Testis (tissue), 3 donors: ENCODE results near the gene REPIN1. TPM values are rescaled to one million over a fixed set of nuclear protein-coding genes. Genes with fewer than 3 reads are reported as not detected.

Experiments used
- DNase-seq: peaks from one replicate; pipeline ENCODE4 v3.0.0-alpha.2; 2019
- H3K27ac ChIP-seq, 2 donors: fragments of 200-600 bp; sonication (generic); one replicate each; pipeline ENCODE4 v1.5.1; 2019
- H3K27me3 ChIP-seq: fragments of 200-600 bp; sonication (generic); one replicate; pipeline ENCODE4 v1.5.1; 2019
- H3K36me3 ChIP-seq: fragments of 200-600 bp; sonication (generic); one replicate; pipeline ENCODE4 v1.5.1; 2017; ENCODE audit warnings: low read depth; ENCODE audit errors: missing control alignments
- H3K4me1 ChIP-seq: fragments of 200-600 bp; sonication (generic); one replicate; pipeline ENCODE4 v1.5.1; 2019
- H3K4me3 ChIP-seq, 2 donors: fragments of 200-600 bp; sonication (generic); one replicate each; pipeline ENCODE4 v1.5.1; 2017 to 2019
- H3K9me3 ChIP-seq: fragments of 200-600 bp; sonication (generic); one replicate; pipeline ENCODE4 v1.5.1; 2017
- POLR2A ChIP-seq: fragments of 450-650 bp; IDR thresholded peaks from one replicate; pipeline ENCODE4 v1.6.1; 2017; ENCODE audit warnings: antibody characterized with exemption, mild to moderate bottlenecking, moderate library complexity
- WGBS, 2 donors: methylation state at CpG; one replicate each; pipeline ENCODE4 v1.1.5; 2018; 5-methylcytosine and 5-hydroxymethylcytosine counted together
- intact Hi-C: fragments of 100-400 bp; cut with DNase I; formaldehyde crosslinking; loops from one replicate; pipeline ENCODE4 v1.15.1; 2023; ENCODE audit warnings: low total_unique reads
- polyA plus RNA-seq: library from polyadenylated mRNA; stranded (reverse); fragments of 350-450 nt; fragmentation: Illumina TruSeq; extraction: RNeasy Lipid Tissue Mini Kit (QIAGEN cat#74804); gene quantifications from one replicate; pipeline ENCODE4 v1.2.3, GENCODE V29; 2014; ENCODE audit warnings: low read depth, low replicate concordance; ENCODE audit not compliant: insufficient read depth
- total RNA-seq, 2 donors: library from RNA; depleted of rRNA; stranded (reverse); fragments of >200 nt; gene quantifications; one replicate each; pipeline ENCODE4 v1.2.3, GENCODE V29; 2016
- TF ChIP-seq, protein P1 (sequence below), 3 experiments: fragments of 450-650 bp in 2 of 3; fragments of 200-600 bp in 1 of 3; sonication (generic) in 1 of 3; IDR thresholded peaks; one replicate each; pipeline ENCODE4 v1.5.1; 2016 to 2019; ENCODE audit warnings: antibody characterized with exemption in 3 of 3, mild to moderate bottlenecking in 2 of 3, moderate library complexity in 1 of 3

REPIN1 gene
- total and polyA plus RNA-seq, 3 donors from 2014 or later: 45.4 to 73.9 (median 59.1) TPM

DNA sequence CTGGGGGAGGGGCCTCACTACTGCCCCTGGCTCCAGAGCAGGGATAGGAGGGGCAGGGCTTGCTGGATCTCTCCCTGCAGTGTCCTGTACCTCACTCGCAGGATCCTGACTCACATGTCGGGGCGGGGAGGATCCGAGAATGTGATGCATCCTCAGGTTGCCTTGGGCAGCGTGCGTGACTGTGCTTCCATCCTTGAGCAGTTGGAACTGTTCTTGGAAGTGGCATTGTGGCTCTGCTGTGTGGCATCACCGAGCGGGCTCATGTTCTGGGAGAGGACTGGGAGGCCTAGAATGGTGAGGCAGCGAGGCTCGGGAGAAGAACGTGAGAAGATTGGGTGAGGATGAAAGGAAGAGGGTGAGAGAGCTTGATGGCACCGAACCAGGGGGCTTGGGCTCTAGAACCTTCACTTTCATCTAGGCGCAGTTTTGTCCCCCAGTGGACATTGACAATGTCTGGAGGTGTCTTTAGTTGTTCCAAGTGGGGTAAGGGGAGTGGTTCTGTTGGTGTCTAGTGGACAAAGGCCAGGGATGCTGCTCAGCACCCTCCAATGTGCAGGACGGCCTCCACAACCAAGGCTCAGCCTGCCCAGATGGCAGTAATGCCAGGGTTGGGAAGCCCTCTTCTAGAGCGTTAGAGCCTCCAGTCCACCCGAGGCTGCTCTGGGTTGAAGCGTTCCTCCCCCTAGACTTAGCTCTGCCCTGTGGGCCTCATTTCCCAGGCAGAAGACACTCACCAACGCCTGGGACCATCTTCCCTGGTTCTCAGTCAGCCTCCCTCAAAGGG is 35.6 kb upstream of the REPIN1 start:
- WGBS, 2 donors: 94 to 96% methylated on average over 18 of the region's 18 CpGs
- intact Hi-C loops: no loop called here

GRCh38 chr7:150333659-150334058 is 35.0 kb upstream of the REPIN1 start:
- peaks cover 4% of the 10 kb centered on the region for H3K4me1 ChIP-seq
- H3K27me3 ChIP-seq: no peaks in the 10 kb centered on the region
- no peaks in the 10 kb centered on the region for H3K9me3 ChIP-seq
- TF ChIP-seq, protein P1, sequence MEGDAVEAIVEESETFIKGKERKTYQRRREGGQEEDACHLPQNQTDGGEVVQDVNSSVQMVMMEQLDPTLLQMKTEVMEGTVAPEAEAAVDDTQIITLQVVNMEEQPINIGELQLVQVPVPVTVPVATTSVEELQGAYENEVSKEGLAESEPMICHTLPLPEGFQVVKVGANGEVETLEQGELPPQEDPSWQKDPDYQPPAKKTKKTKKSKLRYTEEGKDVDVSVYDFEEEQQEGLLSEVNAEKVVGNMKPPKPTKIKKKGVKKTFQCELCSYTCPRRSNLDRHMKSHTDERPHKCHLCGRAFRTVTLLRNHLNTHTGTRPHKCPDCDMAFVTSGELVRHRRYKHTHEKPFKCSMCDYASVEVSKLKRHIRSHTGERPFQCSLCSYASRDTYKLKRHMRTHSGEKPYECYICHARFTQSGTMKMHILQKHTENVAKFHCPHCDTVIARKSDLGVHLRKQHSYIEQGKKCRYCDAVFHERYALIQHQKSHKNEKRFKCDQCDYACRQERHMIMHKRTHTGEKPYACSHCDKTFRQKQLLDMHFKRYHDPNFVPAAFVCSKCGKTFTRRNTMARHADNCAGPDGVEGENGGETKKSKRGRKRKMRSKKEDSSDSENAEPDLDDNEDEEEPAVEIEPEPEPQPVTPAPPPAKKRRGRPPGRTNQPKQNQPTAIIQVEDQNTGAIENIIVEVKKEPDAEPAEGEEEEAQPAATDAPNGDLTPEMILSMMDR (IDR thresholded peaks at IDR 0.05): no peak
- no peak for TF ChIP-seq POLR2A
- H3K4me3 ChIP-seq: no peak overlapping the region
- intact Hi-C loops: no loop called here
- H3K27ac ChIP-seq: no peak overlapping the region
- WGBS, 2 donors: 87 to 94% methylated on average over 5 to 10 of the region's 10 CpGs
- H3K36me3 ChIP-seq: no peaks in the 10 kb centered on the region
- no peak for DNase-seq

More for the DNA sequence above, 35.6 kb upstream of the REPIN1 start:
- no peaks in the 10 kb centered on the region for H3K27me3 ChIP-seq
- no peaks in the 10 kb centered on the region for H3K9me3 ChIP-seq
- TF ChIP-seq POLR2A: no peak
- TF ChIP-seq, protein P1 (IDR thresholded peaks at IDR 0.05): no peak
- DNase-seq: no peak
- H3K27ac ChIP-seq: no peak overlapping the region
- peaks cover 4% of the 10 kb centered on the region for H3K4me1 ChIP-seq
- no peaks in the 10 kb centered on the region for H3K36me3 ChIP-seq
- H3K4me3 ChIP-seq: no peak overlapping the region

DNA sequence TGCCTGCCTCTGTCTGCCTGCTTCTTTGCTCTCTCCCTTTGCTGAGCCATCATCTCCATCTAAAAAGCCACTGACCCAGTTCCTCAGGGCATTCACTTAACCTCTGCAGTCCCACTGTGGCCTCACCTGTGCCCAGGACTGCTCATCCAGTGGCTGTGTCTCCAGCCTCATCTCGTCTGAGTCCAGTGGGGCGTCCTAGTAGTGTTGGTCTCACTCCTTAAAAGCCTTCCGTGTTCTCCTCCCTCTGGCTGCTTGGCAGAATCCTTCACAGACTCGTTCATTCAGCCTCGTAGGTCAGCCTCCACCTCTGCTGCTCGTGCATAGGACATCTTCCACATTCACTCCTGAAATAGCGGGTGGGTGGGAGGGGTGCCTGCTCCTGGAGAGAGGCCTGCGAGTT is 34.5 kb upstream of the REPIN1 start:
- Histone ChIP-seq H3K9me3 (no peaks in the 10 kb centered on the region), H3K4me1 (peaks cover 4% of the 10 kb centered on the region), H3K4me3 (no peak overlapping the region), H3K36me3 (no peaks in the 10 kb centered on the region), H3K27me3 (no peaks in the 10 kb centered on the region), H3K27ac (no peak overlapping the region)
- TF ChIP-seq, protein P1 (IDR thresholded peaks at IDR 0.05): no peak
- no peak for TF ChIP-seq POLR2A
- intact Hi-C loops: no loop called here
- 90 to 94% methylated on average over 5 to 8 of the region's 8 CpGs for WGBS, 2 donors
- no peak for DNase-seq

DNA sequence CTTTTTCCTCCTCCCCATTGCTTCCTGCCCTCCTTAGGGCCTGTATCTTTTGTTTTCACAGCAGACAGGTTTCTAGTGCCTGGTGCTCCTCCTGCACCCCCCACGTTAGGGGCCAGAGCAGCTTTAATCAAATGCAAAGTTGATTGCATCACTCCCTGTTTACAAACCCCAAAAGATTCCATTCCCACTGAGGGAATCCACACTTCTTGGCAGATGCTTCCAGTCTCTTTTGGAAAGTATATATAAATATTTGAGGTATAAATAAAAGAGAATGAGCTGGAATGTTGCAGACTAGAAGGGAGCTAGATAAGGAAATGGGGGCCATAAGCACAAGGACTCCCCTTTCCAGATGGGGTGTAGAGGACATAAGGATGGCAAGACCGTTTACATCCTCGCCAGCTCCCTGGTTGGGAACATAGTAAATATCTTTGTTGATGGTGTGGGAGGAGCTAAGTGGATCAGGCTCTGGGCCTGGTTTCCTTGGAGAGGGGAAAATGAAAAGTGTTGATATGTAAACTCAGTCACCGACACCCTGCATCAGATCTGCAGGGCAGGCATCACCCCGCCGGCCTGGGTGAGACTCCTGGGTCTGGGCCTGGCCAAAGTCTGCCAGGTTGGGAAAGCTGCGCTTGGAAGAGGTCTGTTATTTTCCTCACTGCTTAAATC is 33.4 kb upstream of the REPIN1 start:
- Histone ChIP-seq H3K27me3 (no peaks in the 10 kb centered on the region), H3K4me3 (no peak overlapping the region), H3K9me3 (no peaks in the 10 kb centered on the region), H3K27ac (no peak overlapping the region), H3K4me1 (peaks cover 12% of the 10 kb centered on the region), H3K36me3 (no peaks in the 10 kb centered on the region)
- WGBS, 2 donors: 63 to 68% methylated on average over 7 of the region's 7 CpGs
- TF ChIP-seq, protein P1 (IDR thresholded peaks at IDR 0.05): no peak
- DNase-seq: no peak
- intact Hi-C loops: no loop called here
